Measurements from ENCODE around the gene ALDH7A1.

ALDH7A1 gene

DNA sequence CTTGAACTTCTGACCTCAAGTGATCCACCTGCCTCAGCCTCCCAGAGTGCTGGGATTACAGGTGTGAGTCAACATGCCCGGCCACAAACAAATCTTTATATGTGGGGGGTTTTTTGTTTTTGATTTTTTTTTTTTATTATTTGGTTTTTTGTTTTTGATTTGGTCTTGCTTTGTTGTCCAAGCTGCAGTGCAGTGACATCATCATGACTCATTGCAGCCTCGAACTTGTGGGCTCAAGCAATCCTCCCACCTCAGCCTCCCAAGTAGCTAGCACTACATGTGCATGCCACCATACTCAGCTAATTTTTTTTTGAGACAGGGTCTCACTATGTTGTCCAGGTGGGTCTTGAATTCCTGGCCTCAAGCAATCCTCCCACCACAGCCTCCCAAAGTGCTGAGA lies 42.4 kb downstream of the ALDH7A1 start:
- TF ChIP-seq CTCF (IDR thresholded peaks at IDR 0.05; ENCODE audit: low read depth, low read length, missing control alignments), result no peak
- Histone ChIP-seq H3K27ac (no peak overlapping the region), H3K36me3 (replicated peaks) (peaks cover 16% of the 10 kb centered on the region), H3K27me3 (replicated peaks) (no peaks in the 10 kb centered on the region), H3K4me3 (ENCODE audit: low read depth, low read length) (no peak overlapping the region)
- in situ Hi-C loops (cut with HindIII; ENCODE audit: low pct_ligation_motif_present, low sequenced_read_pairs), result no loop called here
- DNase-seq, result no peak

- TF ChIP-seq CTCF (IDR thresholded peaks at IDR 0.05; ENCODE audit: low read depth, low read length, missing control alignments), result peak; percentile 82
- in situ Hi-C loops (cut with HindIII; ENCODE audit: low pct_ligation_motif_present, low sequenced_read_pairs), result no loop called here
- DNase-seq, result peak; percentile 58
- Histone ChIP-seq H3K27ac (no peak overlapping the region), H3K27me3 (replicated peaks) (no peaks in the 10 kb centered on the region), H3K36me3 (replicated peaks) (no peaks in the 10 kb centered on the region), H3K4me3 (ENCODE audit: low read depth, low read length) (no peak overlapping the region)
Observed at GRCh38 chr5:126544087-126544740, 50.8 kb downstream of the ALDH7A1 start.

GRCh38 chr5:126543660-126544059 lies 51.4 kb downstream of the ALDH7A1 start:
- no peaks in the 10 kb centered on the region for H3K36me3 ChIP-seq (replicated peaks)
- in situ Hi-C loops (cut with HindIII; ENCODE audit: low pct_ligation_motif_present, low sequenced_read_pairs), result no loop called here
- no peak for TF ChIP-seq CTCF (IDR thresholded peaks at IDR 0.05; ENCODE audit: low read depth, low read length, missing control alignments)
- no peak for DNase-seq
- H3K27ac ChIP-seq, result no peak overlapping the region
- H3K4me3 ChIP-seq (ENCODE audit: low read depth, low read length), result no peak overlapping the region
- no peaks in the 10 kb centered on the region for H3K27me3 ChIP-seq (replicated peaks)

- Histone ChIP-seq H3K27ac (no peak overlapping the region), H3K4me3 (ENCODE audit: low read depth, low read length) (no peak overlapping the region), H3K27me3 (replicated peaks) (no peaks in the 10 kb centered on the region), H3K36me3 (replicated peaks) (no peaks in the 10 kb centered on the region)
- DNase-seq, result no peak
- no peak for TF ChIP-seq CTCF (IDR thresholded peaks at IDR 0.05; ENCODE audit: low read depth, low read length, missing control alignments)
- in situ Hi-C loops (cut with HindIII; ENCODE audit: low pct_ligation_motif_present, low sequenced_read_pairs), result no loop called here
Observed at GRCh38 chr5:126543009-126543408, 52.0 kb downstream of the ALDH7A1 start.

DNA sequence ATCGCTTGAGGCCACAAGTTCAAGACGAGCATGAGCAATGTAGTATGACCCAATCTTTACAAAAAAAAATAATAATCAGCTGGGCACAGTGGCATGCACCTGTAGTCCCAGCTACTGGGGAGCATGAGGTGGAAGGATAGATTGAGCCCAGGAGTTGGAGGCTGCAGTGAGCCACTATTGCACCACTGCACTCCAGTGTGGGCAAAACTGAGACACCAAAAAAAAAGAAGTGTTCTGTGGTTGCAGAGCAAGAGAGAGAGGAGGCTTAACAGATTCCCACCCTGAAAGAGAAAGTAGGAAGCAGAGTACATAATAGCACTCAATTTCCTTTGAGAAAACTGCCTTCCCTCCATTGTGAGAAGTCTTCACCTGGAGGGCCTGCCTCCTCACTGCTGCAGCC lies 52.6 kb downstream of the ALDH7A1 start:
- in situ Hi-C loops (cut with HindIII; ENCODE audit: low pct_ligation_motif_present, low sequenced_read_pairs), result no loop called here
- Histone ChIP-seq H3K27ac (no peak overlapping the region), H3K36me3 (replicated peaks) (no peaks in the 10 kb centered on the region), H3K4me3 (ENCODE audit: low read depth, low read length) (no peak overlapping the region), H3K27me3 (replicated peaks) (no peaks in the 10 kb centered on the region)
- no peak for TF ChIP-seq CTCF (IDR thresholded peaks at IDR 0.05; ENCODE audit: low read depth, low read length, missing control alignments)
- DNase-seq, result no peak

DNA sequence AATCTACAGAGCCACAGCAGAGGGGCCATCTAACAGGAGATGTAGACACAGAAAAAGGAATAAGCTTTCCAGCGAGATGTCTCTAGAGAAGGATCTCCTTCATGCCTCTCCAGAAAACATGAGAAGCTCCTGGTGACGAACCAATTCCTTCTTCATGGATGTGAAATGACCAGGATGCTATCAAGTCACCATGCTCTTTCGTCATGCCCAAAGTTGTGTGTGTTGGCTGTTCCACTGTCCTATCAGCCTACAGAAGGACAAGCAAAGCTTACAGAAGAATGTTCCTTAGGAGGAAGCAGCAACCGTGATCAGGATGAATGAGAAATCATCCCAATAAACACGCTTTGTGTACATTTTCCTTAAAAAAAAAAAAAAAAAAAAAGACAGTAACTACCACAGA lies 54.4 kb downstream of the ALDH7A1 start:
- in situ Hi-C loops (cut with HindIII; ENCODE audit: low pct_ligation_motif_present, low sequenced_read_pairs), result no loop called here

More for the DNA sequence above, 54.4 kb downstream of the ALDH7A1 start:
- TF ChIP-seq CTCF (IDR thresholded peaks at IDR 0.05; ENCODE audit: low read depth, low read length, missing control alignments), result no peak
- no peak for DNase-seq
- Histone ChIP-seq H3K36me3 (replicated peaks) (no peaks in the 10 kb centered on the region), H3K4me3 (ENCODE audit: low read depth, low read length) (no peak overlapping the region), H3K27me3 (replicated peaks) (no peaks in the 10 kb centered on the region), H3K27ac (no peak overlapping the region)

Measured in brain microvascular endothelial cell (primary cell).